OCI-LY3 (cell line): ENCODE results near the gene GPR62.

ENCODE experiments used
- H2AFZ ChIP-seq: fragments of 200-600, 300-600 bp; shearing (Covaris generic); 2 replicates; pipeline ENCODE4 v1.6.0; 2014; ENCODE audit warnings: antibody characterized with exemption, low read depth, low read length
- H3K27ac ChIP-seq: fragments of 200-600, 300-600 bp; sonication (generic); 2 replicates; pipeline ENCODE4 v1.5.1; 2014; ENCODE audit warnings: mild to moderate bottlenecking, low read length, moderate library complexity, mixed read lengths
- H3K27me3 ChIP-seq: fragments of 200-600, 300-600 bp; sonication (generic); 2 replicates; pipeline ENCODE4 v1.6.1; 2014; ENCODE audit warnings: low read depth, low read length, mixed read lengths
- H3K36me3 ChIP-seq: fragments of 200-600, 300-600 bp; sonication (generic); replicated peaks from 2 replicates; pipeline ENCODE3; 2014; ENCODE audit warnings: low read depth, low read length, mixed read lengths
- H3K4me1 ChIP-seq: fragments of 300-600, 200-600 bp; sonication (generic); 2 replicates; pipeline ENCODE4 v1.6.1; 2014; ENCODE audit warnings: low read length, mixed read lengths
- H3K4me2 ChIP-seq: fragments of 200-600, 300-600 bp; sonication (generic); 2 replicates; pipeline ENCODE4 v1.6.1; 2014; ENCODE audit warnings: low read length, mixed read lengths
- H3K4me3 ChIP-seq: fragments of 300-600, 200-600 bp; sonication (generic); 2 replicates; pipeline ENCODE4 v1.5.1; 2014; ENCODE audit warnings: antibody characterized with exemption, mild to moderate bottlenecking, low read length, moderate library complexity
- H3K79me2 ChIP-seq: fragments of 300-600, 200-600 bp; shearing (Covaris generic); 2 replicates; pipeline ENCODE4 v1.6.1; 2014; ENCODE audit warnings: mild to moderate bottlenecking, low read length, mixed read lengths
- H3K9ac ChIP-seq: fragments of 300-600, 200-600 bp; shearing (Covaris generic); 2 replicates; pipeline ENCODE4 v1.6.0; 2014; ENCODE audit warnings: mild to moderate bottlenecking, low read length, moderate library complexity
- H3K9me3 ChIP-seq: fragments of 200-600, 300-600 bp; shearing (Covaris generic); 2 replicates; pipeline ENCODE4 v1.6.1; 2014; ENCODE audit warnings: low read length, mixed read lengths; ENCODE audit not compliant: insufficient read depth
- H4K20me1 ChIP-seq: fragments of 200-600, 300-600 bp; sonication (generic); 2 replicates; pipeline ENCODE4 v1.6.1; 2016; ENCODE audit warnings: low read length, mixed read lengths; ENCODE audit not compliant: insufficient read depth
- CTCF ChIP-seq: fragments of 200-600, 300-600 bp; sonication (generic); IDR thresholded peaks from 2 replicates; pipeline ENCODE4 v1.5.1; 2014; ENCODE audit warnings: antibody characterized with exemption, low read length, low read depth
- EZH2phosphoT487 ChIP-seq: fragments of 200-600 bp; shearing (Covaris generic); IDR thresholded peaks from 2 replicates; pipeline ENCODE4 v1.6.1; 2018; ENCODE audit warnings: antibody characterized with exemption, mixed run types, low read depth

Gene GPR62

GRCh38 chr3:51943451-51944391 is 11.5 kb upstream of the GPR62 start:
- no peaks in the 10 kb centered on the region for H3K9me3 ChIP-seq
- peaks cover 3% of the 10 kb centered on the region; the same call in 1 of the 2 replicates for H4K20me1 ChIP-seq
- H3K36me3 ChIP-seq: peaks cover 10% of the 10 kb centered on the region
- H3K4me3 ChIP-seq: peak overlapping the region; percentile 92
- peaks cover 28% of the 10 kb centered on the region for H3K4me1 ChIP-seq
- H3K4me2 ChIP-seq: peak overlapping the region; percentile 99
- H2AFZ ChIP-seq: no peak overlapping the region
- H3K27ac ChIP-seq: no peak overlapping the region
- TF ChIP-seq CTCF (no peak), EZH2phosphoT487 (no peak)
- peak overlapping the region; percentile 98; the same call in 1 of the 2 replicates for H3K9ac ChIP-seq
- no peaks in the 10 kb centered on the region for H3K27me3 ChIP-seq
- peaks cover 30% of the 10 kb centered on the region for H3K79me2 ChIP-seq

DNA sequence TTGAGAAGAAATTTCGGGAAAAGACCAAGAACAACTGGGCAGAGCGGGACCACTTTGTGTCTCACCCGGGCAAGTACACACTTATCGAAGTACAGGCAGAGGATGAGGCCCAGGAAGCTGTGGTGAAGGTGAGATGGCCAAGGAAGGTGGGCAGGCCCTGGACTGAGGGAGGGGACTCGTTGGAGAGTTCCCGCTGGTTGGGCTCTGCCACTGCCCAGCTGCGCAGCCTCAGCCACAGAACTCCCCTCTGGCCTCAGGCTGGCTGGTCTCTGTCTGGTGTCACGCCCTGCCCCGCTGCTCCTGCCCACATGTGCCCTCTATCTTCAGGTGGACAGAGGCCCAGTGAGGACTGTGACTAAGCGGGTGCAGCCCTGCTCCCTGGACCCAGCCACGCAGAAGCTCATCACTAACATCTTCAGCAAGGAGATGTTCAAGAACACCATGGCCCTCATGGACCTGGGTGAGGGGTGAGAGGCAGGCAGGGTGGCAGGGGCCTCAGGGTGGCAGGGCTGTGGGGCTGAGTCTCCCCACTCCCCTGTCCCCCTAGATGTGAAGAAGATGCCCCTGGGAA is 10.6 kb upstream of the GPR62 start:
- Histone ChIP-seq H3K9ac (no peak overlapping the region), H3K4me2 (no peak overlapping the region), H3K9me3 (no peaks in the 10 kb centered on the region), H3K27me3 (no peaks in the 10 kb centered on the region), H3K36me3 (peaks cover 6% of the 10 kb centered on the region), H3K4me1 (peaks cover 23% of the 10 kb centered on the region), H3K79me2 (peaks cover 22% of the 10 kb centered on the region), H2AFZ (no peak overlapping the region), H3K4me3 (no peak overlapping the region), H3K27ac (no peak overlapping the region), H4K20me1 (0 out of 2 replicates have a peak, but pooled peaks cover 3% of the 10 kb centered on the region)
- TF ChIP-seq EZH2phosphoT487 (no peak), CTCF (no peak)

GRCh38 chr3:51945031-51945840 is 9.9 kb upstream of the GPR62 start:
- Histone ChIP-seq H3K27ac (no peak overlapping the region), H3K27me3 (no peaks in the 10 kb centered on the region), H2AFZ (no peak overlapping the region), H3K9ac (no peak overlapping the region), H3K4me1 (peaks cover 16% of the 10 kb centered on the region), H3K79me2 (peaks cover 15% of the 10 kb centered on the region), H3K36me3 (peaks cover 2% of the 10 kb centered on the region), H4K20me1 (0 out of 2 replicates have a peak, but pooled peaks cover 3% of the 10 kb centered on the region), H3K4me3 (no peak overlapping the region), H3K4me2 (no peak overlapping the region), H3K9me3 (no peaks in the 10 kb centered on the region)
- TF ChIP-seq CTCF (no peak), EZH2phosphoT487 (no peak)
